NCI-H1417 (cell line): ENCODE results near the gene RUSC2.

Experiments used
- DNase-seq, 3 experiments: peaks; one replicate each; lab custom pipeline; 2025; lab: John Stamatoyannopoulos, UW

RUSC2 gene, protein sequence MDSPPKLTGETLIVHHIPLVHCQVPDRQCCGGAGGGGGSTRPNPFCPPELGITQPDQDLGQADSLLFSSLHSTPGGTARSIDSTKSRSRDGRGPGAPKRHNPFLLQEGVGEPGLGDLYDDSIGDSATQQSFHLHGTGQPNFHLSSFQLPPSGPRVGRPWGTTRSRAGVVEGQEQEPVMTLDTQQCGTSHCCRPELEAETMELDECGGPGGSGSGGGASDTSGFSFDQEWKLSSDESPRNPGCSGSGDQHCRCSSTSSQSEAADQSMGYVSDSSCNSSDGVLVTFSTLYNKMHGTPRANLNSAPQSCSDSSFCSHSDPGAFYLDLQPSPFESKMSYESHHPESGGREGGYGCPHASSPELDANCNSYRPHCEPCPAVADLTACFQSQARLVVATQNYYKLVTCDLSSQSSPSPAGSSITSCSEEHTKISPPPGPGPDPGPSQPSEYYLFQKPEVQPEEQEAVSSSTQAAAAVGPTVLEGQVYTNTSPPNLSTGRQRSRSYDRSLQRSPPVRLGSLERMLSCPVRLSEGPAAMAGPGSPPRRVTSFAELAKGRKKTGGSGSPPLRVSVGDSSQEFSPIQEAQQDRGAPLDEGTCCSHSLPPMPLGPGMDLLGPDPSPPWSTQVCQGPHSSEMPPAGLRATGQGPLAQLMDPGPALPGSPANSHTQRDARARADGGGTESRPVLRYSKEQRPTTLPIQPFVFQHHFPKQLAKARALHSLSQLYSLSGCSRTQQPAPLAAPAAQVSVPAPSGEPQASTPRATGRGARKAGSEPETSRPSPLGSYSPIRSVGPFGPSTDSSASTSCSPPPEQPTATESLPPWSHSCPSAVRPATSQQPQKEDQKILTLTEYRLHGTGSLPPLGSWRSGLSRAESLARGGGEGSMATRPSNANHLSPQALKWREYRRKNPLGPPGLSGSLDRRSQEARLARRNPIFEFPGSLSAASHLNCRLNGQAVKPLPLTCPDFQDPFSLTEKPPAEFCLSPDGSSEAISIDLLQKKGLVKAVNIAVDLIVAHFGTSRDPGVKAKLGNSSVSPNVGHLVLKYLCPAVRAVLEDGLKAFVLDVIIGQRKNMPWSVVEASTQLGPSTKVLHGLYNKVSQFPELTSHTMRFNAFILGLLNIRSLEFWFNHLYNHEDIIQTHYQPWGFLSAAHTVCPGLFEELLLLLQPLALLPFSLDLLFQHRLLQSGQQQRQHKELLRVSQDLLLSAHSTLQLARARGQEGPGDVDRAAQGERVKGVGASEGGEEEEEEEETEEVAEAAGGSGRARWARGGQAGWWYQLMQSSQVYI (N-terminal part only)

DNA sequence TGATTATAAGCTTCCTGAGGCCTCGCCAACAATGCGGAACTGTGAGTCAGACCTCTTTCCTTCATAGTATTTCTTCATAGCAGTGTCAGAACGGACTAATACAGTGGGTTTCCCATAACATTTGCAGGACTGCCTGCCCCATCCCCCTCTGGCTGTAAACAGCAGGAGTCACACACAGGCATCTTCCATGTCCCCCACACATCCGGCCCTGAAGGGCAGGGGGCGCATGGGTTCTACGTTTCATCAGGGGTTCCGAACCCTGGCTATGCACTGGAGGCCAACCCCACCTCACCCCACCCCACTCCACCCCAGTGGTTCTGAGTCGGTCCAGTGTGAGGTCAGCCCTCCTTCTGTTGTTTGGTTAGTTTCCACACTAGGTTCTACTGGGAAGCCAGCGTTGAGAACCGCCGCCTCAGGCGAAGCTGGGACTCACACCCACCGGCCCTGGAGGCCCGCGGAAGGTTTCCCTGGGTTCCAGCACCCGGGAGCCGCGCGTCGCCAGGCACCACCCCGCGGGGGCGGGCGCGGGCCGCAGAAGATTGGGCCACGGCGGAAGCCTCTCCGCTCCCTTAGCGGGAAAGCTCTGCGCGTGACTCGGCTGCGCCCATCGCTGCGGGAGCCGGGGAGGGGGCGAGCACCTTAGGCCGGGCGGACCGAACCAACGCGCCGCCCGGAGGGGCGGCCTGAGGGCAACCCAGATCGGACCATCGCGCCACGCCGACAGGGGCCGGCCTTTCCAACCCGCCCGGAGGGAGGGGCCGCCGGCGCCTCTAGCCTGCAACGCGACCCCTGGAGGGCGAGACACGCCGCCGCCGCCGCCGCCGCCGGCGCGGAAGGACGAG, at the start of gene RUSC2:
Gene RUSC2, plus strand, starts transcription at position 799 of the 842 bp plus-strand sequence. CDS start 56,411 bp downstream, outside the sequence.
- DNase-seq = peak; percentile 73 to 92 (median 90)

DNA sequence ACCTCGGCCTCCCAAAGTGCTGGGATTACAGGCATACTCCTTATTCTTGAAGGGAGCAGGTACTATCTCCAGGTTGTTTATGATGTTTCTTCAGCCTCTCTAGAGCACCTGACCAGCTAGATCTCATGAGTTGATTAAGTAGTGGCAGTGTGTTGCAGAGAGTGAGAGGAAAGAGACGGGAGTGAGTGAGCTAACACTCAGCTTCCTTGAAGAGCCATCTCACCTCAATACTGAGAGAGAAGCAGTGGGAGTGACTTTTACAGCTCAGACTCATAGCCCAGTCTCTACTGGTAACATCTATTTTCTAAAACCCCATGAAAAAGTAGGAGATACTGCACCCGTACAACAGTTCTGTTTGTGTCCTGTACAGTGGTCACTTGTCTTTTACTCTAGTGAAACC, 43.9 kb upstream of the RUSC2 start:
- no peak for DNase-seq

DNA sequence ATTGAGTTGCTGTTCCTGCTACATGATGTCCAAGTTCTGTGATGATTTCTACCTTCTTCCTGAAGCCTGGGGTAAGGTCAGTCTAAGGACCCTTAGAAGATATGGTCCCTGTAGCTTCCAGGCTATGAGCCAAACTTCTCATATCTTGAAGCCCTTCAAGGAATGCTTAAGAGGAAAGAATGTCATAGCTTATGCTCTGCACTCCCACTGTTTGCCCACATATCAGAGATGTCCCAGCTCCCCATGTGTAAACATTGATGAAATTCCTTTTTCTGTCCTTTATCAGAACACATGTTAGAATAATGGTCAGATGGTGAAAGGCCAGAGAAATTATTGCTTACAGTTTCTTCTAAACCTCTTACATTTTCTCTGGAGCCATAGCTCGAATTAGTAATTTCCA, 41.4 kb upstream of the RUSC2 start:
- DNase-seq = no peak

DNA sequence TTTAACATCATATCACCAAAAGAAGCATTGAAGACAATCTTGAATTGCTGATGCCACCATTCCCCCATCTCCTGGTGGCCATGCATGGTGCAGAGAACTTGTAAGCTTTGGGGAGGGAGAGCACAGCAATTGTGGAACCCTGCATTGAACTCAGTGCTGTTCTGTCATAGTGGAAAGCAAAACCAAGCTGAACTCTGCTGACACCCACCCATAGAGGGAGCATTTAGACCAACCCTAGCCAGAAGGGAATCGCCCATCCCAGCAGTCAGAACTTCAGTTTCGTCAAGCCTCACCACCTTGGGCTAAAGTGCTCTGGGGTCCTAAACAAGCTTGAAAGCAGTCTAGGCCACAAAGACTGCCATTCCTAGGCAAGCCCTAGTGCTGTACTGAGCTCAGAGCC, 37.4 kb upstream of the RUSC2 start:
- DNase-seq = no peak

DNA sequence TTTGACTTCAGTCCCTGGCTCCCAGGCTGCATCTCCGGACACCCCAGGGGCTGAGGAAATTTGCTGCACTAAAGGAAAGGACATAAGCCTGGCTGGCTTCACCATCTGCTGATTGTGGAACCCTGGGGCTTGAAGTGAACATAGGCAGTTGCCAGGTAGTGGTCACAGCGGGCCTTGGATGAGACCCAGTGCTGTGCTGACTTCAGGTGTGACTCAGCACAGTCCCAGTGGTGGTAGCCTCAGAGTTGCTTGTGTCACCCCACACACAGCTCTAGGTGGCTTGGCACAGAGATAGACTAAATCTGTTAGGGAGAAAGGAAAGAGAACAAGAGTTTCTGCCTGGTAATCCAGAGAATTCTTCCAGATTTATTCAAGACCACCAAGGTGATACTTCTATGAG, 36.1 kb upstream of the RUSC2 start:
- DNase-seq = no peak

DNA sequence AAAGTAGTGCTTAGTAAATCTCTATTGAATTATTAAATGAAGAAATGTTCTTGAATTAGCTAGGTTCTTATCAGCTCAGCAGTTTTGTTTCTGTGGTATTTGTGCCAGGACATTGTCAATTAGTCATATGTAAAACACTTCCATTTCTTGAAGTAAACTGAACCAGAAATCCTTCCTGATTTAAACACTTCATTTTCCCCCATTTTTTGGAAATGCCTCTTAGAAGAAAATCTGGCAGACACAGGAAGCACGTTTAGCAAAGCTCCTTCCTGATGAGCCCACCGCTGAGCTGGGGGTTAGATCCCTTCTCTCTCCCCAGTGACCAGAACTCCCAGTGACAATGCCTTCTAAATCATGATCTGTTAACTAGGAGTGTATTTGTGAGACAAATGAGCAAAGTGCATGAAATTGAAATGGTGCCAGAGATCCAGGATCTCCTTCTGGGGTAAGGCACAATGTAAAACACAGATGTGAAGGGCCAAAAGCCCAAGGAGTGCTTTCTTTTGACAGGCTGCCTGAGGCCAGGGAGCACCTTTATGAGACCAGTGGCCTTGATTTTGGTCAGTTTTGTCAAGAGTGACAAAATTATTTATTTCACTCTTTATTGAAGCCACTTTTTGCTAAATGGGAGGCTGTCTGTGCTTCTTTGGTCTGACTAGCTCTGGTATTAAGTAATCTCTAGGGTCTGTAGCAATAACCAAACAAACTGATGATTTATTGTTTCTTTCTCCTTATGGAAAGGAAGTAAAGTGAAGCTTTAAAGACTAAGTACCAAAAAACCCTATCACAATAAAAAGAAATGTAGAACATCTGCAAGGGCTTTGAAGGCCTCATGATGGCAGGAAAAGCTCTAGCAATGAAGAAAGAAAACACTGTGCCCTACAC, 25.5 kb upstream of the RUSC2 start:
- no peak for DNase-seq

DNA sequence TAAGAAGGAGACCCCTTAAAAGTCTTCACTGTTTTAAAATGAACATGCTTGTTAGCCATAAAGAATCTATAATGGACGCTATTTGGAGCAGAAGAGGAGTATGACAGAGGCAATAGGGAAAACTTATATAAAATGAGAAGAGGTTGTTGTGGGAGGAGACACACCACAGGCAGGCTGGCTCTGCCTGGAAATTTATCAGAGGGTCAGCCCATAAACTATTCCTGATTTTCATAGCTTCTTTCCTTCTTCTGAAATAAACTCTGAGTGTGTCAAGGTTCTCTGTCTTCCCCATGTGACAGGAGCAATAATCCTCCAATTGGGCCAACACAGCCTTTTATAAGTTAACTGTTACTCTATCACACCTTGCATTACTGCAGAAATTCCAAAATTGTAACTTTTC, 19.6 kb upstream of the RUSC2 start:
- DNase-seq = no peak

DNA sequence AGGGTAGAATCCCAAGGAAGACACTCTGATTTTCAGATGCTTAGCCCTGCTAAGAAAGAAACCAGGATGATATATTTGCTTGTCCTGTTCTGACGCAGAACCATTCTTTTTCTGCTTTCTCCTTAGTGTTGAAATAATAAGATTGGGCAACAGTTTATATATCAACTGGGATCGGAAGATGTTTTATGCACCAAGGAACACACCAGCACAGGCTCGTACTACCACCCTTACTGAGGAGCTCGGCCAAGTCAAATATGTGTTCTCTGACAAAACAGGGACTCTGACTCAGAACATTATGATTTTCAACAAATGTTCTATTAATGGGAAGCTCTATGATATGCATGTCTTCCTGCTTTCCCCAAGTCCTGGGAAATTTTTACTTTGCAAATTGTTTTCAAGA, 19.0 kb upstream of the RUSC2 start:
- no peak for DNase-seq

DNA sequence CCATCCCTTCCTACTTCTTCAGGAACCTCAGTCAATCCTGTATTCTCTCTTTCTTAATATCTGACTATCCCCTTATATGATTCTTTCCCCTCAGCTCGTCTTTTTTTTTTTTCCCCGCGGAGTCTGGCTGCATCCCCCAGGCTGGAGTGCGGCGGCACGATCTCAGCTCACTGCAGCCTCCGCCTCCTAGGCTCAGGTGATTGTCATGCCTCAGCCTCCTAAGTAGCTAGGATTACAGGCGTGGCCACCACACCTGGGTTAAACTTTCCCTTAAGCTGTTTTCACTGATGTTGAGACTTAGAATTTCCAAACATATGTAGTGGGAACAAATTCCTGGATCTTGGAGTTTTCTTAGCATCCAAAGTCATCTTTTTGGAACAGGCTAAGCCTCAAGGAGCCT, 13.3 kb upstream of the RUSC2 start:
- DNase-seq = no peak

DNA sequence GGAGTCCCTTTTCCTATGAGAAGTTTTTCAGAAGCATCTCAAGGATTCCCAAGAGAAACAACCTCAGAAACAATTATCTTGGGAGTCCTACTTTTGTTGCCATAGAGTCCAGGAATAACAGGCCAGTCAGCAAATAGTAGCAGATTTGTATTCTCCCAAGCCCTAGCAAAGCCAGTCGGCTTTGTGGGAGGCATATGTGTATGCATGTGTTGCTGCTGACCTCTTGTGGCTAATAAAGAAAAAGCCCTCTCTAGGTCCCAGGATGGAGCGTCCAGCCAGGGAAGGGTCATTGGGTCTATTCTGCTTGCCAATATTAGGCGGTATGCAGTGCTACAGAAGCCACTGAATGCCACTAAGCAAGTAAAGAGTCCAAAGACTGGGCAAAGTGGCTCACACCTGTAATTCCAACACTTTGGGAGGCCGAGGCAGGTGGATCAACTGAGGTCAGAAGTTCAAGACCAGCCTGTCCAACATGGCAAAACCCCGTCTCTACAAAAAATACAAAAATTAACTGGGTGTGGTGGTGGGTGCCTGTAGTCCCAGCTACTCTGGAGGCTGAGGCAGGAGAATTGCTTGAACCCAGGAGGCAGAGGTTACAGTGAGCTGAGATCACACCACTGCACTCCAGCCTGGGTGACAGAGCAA, 12.6 kb upstream of the RUSC2 start:
- peak; percentile 19 to 76 (median 46) for DNase-seq

DNA sequence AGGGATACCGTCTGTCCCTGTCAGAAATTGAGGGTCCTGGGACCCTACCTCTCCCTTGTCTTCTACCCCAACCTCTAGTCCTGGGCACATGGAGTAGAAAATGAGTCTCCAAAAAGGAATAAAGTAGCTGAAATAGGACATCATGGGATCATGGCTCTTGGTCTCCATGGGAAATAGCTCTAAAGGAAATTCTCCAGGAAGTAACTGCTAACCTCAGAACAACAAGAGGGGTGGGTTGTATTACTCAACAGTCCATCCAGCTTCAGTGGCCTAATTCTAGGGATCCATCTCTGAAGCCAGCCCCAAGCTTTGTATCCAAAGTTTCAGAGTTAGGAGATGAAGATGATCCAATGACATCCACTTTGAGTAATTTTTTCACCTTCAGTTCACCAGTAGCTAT, 11.0 kb upstream of the RUSC2 start:
- no peak for DNase-seq

DNA sequence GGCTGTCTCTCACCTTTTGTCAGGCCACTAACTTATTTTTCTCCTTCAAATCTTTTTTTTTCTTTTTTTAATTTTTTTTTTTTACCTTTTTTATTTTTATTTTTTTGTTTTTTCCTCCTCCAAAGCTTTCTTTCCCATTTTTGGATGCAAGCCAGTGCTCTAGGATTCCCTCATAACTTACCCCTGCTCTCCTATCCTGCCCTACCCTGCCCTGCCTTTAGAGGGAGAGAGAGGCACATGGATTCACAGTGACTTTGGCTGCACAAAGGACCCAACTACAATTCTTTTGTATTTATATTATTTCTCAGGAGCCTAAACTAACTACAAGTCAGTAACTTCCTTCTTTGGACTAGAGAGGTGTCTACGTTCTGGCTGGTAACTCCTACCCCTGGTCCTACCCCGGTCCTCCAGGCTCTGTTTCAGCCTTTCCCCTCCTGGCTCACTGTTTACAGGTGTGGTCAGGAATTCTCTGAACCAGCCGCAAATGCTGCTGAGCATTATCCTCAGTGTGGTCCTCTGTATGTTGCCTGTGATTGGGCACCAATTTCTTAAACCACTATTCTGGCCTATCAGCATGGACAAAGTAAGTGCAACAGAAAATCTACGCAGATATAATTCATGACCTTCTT, 8.4 kb upstream of the RUSC2 start:
- DNase-seq = peak in 1 of 3 experiments; percentile 11

DNA sequence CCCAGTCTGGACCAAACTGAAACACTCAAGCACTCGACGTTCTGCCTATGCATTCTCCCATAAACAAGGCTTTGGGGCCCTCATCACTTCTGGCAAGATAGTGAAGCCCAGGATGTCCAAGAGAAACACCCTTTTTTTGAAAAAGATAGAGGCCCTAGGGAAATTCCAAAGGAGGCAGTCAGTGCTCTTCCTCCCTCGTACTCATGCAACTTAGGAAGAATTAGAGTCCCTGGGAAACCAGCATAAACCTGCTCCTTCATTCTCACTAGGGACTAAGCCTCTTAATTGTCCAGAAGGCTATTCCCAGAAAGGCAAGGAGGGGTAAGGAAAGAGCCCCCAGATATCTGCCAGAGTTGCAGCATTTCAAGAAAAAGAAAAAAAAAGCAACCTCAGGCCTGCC, 7.8 kb upstream of the RUSC2 start:
- DNase-seq = no peak

DNA sequence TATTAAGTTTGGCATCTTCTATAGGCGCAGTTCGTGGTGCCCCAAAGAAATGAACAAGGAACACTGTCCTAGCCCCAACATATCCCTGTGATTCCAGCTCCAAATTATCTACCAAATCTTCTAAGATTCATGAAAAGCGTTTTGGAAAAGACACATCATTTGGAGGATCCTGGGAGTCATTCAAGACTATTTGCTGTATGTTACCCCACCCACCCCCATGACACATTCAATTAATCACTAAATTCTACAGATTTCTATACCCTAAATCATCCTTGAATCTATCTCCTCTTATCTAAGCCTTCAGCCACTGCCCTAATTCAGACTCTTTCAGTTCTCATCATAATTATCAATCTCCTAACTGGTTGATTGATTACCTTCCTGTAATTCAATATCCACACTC, 5.5 kb upstream of the RUSC2 start:
- no peak for DNase-seq

DNA sequence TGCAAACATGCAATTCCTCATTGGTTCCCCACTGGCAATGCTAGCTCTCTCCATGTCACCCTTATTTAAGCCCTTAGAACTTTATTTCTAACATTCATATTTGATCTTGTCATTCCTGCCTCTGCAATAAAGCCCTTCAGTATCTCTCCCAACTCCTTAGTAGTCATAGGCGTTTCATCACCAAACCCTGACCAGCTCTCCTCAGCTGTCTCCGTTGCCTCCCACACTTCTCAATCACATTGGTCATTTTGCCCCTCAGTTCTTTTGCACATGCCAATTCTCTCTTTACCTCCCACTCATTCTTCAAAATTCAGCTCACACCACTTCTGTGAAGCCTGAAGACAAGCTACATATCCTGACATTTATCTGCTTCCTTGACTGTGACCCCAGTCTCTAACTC, 2.8 kb upstream of the RUSC2 start:
- no peak for DNase-seq

DNA sequence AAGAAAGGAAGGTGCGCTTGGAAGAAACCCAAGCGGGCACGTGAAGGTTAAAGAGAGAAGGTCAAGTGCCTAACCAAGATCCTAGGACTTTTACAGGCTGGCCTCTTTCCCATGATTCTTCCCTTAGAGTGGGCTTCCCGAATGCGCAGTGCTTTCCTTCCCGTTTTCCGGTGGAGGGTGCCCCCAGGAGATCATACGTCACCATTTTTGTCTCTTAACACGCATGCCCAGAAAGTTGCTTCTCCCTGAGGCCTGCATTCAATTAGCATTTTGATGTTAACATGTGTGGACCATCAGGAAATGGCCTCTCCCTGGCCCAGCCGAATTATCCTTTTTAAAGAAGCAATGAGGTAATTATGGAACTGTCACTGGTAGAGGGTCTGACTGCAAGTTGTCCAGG, 1.9 kb upstream of the RUSC2 start:
- peak in 1 of 3 experiments; percentile 31 for DNase-seq

DNA sequence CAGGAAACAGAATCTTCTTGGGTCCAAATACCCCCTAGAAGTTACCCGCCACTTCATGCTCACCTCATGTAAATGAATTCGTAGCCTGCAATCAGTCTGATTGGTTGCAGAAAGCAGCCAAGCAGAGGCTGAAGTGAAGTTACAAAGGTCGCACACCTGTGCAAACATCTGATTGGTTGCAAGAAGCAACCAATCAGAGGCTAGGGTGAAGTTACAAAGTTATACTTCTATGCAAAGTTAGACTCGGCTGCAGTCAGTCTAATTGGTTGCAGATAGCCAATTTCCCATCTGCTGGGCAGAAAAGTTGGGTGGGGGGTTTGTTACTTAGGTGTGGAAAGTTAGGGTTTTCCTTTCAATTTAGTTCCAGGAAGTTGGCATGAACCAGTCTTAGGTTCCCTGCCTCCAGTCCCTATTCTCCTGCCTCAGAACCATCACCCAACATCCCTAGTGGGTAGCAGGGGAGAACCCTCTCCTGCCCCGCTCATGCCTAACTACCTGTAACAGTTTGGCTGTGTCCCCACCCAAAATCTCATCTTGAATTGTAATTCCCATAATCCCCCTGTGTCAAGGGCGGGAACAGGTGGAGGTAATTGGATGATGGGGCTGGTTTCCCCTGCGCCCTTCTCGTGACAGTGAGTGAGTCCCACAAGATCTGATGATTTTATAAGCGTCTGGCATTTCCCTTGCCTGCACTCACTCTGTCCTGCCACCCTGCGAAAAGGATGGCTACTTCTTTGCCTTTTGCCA, 1.2 kb upstream of the RUSC2 start:
- DNase-seq = peak in 1 of 3 experiments; percentile 67

DNA sequence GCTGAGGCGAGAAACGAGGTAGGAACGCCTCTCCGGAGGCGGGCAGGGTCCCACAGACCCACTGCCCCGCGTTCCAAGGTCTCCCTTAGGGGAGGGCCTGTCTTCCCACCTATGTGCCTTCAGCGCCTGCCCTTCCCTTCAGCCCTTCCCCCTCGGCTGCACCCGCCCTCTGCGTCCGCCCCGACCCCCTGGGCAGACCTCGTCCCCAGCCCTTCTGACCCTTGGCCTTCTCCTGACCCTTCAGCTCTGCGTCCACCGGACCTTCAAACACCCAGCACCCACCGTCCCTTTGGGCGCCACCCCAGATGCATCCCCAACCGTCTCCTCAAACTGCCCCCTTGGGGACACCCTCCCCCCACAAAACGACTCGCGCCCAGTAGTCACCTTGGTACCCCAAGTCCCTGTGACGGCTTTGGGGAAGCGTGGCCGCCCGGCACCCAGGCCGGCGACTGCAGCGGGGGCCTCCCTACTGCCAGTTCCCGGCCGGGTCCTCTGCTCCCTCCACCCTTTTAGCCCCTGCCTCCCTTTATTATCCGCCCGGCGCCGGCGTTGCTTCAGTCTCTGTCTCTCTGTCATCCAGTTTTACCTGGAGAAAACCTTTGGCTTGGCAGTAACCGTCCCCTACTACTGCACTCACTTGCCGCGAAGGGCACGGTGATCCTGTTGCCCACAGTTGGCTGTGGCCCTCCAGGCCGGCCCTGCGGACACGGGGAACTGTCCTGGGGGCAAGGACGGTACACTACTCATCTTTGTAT, 421 bp downstream of the RUSC2 start:
- DNase-seq = peak in 2 of 3 experiments; percentile 47 to 57
